Stimulated activated CD8-positive, alpha-beta memory T cell treated with anti-CD3 and anti-CD28 coated beads, Interleukin-15, amount 100 ng/mL, for 48 hours (primary cell): ENCODE data around the gene STK11IP.

Experiments used
- DNase-seq, 2 donors: peaks; one replicate each; pipeline ENCODE4 v3.0.0-alpha.2; 2020; ENCODE audit warnings: low read depth in 2 of 2

Gene STK11IP

DNA sequence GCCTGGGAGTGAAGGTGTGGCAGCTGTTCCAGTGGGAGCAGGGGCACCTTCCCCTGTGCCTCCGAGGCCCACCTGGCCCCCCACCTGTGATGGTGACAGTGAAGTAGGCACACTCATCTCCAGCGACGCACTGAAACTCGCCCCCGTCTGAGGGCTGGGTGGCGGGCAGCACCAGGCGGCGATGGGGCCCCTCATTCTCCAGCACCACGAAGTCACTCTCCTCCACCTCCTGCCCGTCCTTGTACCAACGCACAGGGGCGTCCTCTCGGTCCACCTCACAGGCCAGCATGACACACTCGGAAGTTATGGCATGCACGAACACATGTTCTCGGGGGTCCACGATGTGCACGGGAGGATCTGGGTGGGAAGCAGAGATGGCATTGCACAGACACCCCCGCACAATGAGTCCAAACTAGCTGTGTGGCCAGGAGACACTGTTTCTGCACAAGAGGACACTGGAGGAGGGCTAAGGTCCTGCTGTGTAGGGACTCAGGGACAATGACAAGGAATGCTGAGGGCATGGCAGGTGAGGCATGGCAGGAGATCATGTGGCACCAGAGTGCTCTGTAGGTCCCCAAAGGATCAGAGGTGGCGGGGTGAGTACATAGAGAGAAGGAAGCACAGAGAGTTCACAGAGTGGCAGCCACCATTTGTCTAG lies 34.3 kb upstream of the STK11IP start:
- no peak for DNase-seq

DNA sequence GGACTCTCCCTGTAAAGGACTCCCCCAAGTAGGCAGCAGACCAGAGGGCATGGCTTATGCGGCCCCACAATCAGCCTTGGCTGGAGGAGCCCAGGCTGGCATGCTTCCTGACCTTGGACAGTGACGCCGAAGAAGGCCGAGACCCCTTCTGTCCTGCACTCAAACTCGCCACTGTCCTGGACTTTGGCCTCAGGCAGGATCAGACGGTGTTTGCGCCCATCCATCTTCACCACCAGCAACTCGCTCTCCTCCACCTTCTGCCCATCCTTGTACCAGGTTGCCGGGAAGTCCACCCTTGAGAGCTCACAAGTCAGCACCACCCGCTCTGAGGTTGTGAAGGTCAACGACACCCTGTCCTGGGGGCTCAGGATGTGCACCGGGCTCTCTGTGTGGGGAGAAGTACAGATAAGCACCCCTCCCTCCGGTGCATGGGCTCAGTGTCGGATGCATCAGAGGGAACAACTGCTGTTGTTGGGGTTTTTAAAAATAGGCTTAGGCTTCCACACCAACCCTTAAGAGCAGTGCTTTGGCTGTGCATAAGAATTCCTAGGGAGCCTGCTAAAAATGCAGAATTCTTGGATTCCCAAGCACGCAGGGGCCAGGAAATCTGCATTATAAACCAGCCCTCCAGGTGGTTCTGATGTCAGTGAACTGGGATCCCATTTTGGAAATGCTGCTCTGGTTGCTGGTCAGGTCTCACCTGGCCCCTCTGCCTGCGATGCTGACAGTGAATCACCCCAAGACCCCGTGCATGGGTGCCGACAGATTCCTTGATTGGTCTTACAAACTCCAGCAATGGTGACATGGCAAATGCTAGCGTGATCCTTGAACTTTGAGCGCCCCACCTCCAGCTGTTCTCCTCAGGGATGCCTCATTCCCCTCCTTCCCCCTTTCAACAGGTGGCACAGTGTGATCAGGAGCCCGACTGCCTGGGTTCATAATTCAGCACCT lies 32.3 kb upstream of the STK11IP start:
- DNase-seq, result no peak

DNA sequence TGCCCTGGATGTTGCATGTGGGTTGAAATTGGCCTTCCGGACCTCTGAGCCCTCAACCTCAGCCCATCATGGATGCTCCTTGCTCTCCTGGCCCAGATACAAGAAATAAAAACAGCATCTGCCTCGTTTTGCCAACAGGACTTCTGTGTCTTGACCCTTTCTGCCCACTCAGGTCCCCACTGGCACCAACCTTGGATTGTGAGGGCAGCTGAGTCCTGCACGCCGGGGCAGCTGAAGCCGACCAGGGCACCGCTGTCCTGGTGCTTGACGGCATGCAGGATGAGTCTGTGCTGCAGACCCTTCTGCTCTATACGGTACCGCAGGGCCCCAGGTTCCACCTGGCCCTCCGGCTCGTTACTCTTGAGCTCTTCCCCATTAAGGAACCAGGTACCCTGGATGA lies 31.0 kb upstream of the STK11IP start:
- no peak for DNase-seq

DNA sequence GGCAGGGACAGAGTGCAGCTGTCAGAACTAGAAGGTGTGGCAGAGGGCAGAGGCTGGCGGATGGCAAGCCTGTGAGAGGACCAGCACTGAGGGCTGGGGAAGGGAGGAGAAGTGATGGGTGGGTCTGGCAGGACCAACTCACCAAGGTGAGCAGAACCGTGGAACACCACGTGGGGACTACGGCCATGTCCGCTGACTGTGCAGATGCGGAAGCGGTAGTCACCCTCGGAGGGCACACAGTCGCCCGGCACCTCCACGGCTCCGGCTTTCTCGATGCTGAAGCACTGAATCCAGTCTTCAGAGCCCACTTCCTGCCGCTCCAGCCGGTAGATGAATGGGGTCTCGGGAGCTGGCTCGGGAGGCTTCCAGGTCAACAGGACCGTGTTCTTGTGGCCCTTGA lies 30.5 kb upstream of the STK11IP start:
- no peak for DNase-seq

DNA sequence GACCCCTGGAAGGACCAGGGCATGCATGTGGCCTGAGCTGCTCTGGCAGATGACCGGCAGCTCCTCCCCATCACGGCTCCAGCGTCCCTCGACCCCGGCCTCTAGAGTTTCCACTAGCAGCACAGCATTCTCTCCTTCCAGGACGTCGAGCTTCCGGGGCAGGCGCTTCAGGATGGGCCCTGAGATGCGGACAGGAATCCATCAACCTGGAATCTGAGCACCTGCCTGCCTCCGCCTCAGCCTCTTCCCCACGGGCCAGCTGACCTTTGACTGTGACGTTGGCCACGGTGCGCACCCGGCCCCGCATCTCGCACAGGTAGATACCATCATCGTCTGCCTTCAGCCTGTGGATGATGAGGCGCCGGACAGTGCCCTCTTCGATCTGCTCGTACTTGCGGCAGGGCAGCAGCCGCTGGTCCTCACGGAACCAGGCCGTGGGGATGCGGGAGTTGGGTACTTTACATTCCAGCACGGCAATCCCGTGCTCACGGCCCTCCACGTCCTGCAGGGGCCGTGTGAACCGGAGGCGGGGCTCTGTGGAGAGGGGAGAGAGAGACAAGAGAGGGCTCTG lies 29.8 kb upstream of the STK11IP start:
- no peak for DNase-seq

DNA sequence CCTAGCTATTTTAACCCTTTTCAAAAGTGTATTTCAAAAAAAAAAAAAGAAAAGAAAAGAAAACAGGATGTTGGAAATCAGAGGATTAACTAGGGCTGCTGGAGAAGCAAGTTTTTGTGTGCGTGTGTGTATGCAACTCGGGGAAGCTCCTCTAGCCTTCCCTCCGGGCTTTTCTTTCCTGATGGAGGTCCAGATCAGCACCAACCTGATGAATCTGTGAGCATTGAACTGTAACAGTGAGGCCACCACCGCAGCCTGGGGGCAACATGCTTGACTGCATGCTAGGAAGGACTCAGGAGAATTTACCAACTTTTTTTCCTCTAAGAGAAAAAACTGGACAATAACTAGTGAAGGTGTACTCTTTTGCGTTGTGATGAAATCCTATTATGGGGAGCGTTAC lies 28.6 kb upstream of the STK11IP start:
- DNase-seq, result no peak

DNA sequence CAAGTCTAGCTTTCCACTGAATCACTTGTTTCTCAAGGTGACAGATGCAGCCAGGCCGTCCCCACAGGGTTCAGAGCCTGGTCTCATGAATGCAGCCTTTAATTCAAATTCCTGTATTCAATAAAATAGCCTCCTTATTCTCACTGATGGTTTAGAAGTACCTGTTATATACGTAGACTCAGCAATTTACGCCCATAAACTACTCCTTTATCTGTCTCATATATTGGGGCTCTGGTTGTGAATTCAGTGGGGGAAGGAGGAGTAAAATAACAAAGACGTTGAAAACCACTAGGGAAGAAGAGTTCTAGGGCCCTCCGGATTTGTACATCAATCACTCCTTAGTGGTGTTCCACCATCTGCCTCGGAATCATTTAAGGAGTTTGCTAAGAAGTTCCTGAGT lies 28.0 kb upstream of the STK11IP start:
- no peak for DNase-seq

DNA sequence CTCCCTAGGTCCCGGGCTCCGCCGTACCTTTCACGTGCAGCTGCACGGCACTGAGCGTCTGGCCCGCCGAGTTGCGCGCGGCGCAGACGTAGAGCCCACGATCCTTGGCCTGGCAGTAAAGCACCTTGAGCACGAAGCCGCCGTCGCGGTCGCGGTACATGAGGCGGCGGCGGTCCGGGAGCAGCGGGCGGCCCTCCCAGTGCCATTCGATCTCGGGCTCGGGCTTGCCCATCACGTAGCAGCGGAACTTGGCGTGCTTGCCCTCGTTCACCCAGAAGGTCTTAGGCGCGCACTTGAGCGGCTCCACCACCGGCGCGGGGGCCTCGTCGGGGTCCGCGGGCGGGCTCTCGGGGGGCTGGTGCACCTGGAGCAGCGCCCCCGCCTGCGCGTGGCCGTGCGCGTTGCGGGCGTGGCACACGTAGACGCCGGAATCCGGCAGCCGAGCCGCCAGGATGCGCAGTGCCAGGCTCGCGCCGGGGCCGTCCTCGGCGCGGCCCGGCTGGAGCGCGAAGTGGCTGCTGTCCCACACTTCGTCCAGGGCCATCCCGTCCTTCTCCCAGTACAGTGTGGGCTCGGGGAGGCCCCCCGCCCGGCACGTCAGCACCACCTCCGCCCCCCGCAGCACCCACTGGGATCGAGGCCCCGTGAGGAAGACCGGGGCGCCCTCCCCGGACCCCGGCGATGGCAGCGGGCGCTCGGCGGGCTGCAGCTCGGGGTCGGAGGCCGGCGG lies 27.3 kb upstream of the STK11IP start:
- no peak for DNase-seq

DNA sequence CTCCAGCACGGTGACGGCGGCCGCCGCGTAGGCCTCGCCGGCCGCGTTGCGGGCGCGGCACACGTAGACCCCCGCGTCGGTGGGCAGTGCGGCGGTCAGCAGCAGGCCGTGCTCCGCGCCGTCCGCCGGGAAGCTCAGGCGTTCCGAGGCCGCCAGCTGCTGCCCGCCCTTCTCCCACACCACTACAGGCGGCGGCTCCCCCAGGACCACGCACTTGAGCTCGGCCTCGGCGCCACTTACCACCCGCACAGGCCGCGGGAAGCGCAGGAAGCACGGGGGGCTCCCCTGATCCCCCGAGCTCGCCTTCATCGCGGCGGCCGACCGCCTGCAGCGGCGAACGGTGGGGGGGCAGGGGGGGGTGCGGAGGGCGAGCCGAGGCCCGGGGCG lies 26.7 kb upstream of the STK11IP start:
- no peak for DNase-seq

DNA sequence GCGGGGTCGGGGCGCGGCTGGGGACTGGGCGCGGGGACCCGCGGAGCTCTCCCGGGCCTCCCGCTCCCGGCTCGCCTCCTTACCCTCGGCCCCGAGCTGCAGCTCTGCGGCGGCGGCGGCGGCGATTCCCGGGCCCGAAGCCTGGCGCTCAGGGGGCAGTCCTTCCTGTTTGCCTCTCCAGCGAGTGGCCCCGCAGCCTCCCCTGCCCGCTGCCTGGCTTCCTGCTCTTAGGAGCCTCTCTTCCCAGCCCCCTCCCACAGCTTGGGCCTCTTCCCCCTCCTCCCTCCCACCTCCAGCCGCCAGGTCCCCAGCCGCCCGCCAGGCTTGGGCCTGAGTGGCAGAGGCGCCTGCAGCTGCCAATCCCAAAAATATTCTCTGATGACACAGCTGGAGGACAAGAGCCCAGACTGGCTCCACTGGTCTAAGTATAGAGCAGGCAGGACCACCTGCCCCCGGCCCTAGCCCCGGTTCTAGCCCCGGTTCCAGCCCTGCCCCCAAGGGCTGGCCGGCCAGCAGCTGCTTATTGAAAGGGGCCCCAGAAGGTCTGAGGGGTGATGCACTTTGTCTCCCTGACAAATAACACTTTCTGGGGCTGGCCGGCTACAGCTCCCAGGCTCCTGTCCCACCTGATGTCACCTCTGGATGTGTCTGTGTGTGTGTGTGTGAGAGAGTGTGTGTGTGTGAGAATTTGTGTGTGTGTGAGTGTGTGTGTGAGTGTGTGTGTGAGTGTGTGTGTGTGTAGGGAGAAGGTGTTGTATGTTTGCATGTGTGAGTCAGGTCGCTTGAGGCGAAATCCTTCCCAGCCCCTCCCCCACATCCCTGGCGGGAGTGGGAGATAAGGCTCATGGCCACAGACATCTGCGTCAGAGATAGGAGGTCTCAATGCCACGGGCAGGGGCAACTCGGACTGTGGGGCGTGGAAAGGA lies 26.1 kb upstream of the STK11IP start, which contains the start of gene OBSL1:
TSS of gene OBSL1 (minus strand) at position 229 of the 926 bp plus-strand sequence. CDS start 307 bp downstream, outside the sequence.
- DNase-seq, result no peak

DNA sequence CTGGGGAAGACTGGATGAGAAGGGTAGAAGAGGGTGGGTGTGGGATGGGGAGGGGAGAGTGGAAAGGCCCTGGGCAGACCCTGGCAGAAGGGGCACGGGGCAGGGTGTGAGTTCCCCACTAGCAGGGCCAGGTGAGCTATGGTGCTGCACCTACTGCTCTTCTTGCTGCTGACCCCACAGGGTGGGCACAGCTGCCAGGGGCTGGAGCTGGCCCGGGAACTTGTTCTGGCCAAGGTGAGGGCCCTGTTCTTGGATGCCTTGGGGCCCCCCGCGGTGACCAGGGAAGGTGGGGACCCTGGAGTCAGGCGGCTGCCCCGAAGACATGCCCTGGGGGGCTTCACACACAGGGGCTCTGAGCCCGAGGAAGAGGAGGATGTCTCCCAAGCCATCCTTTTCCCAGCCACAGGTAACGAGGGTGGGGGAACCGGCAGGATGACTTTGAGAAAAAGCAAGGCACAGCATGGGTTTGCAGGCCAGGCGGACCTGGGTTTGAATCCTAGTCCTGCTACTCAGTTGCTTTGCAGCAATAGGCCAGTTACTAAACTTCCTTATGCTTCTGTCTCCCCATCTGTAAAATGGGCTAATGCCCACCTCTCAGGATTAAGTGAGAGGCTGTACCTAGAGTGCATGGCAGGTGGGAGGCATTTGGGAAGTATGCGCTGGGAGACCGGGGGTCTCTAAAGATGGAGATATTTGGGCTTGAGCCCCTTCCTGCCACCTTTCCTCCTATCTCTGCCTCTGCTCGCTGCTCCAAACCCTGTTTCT lies 25.2 kb upstream of the STK11IP start, which contains the start of gene INHA:
TSS of gene INHA (plus strand) at position 74 of the 765 bp plus-strand sequence. CDS start at position 139, 65 bp downstream.
- DNase-seq, result no peak

DNA sequence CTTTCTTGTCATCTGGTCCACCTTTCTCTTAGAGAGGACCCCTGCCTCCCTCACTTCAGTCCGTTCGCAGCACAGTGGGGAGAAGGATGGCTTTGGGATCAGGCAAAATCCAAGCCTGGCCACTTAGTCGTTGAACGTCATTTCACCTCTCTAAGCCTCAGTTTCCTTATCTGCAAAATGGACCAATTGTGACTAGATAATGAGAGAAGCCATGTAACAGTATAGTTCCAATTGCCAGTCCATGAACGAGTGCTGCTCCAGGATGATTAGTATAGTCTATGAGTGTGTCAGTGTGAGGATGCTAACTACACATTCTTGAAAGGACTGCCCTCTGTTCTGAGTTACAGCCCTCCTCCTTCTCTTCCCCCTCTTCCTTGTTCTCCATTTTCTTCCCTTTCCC lies 24.5 kb upstream of the STK11IP start:
- no peak for DNase-seq

DNA sequence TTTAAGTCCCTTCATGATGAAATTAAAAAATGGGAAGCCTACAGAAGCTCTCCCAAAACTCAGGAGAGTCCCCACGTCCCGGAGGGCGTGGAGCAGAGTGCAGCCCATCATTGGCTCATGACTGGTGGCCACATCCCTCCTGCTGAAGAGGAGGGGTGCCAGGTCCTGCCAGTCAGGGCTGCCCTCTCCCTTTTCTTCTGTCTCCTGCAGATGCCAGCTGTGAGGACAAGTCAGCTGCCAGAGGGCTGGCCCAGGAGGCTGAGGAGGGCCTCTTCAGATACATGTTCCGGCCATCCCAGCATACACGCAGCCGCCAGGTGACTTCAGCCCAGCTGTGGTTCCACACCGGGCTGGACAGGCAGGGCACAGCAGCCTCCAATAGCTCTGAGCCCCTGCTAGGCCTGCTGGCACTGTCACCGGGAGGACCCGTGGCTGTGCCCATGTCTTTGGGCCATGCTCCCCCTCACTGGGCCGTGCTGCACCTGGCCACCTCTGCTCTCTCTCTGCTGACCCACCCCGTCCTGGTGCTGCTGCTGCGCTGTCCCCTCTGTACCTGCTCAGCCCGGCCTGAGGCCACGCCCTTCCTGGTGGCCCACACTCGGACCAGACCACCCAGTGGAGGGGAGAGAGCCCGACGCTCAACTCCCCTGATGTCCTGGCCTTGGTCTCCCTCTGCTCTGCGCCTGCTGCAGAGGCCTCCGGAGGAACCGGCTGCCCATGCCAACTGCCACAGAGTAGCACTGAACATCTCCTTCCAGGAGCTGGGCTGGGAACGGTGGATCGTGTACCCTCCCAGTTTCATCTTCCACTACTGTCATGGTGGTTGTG lies 23.0 kb upstream of the STK11IP start:
- DNase-seq, result no peak

DNA sequence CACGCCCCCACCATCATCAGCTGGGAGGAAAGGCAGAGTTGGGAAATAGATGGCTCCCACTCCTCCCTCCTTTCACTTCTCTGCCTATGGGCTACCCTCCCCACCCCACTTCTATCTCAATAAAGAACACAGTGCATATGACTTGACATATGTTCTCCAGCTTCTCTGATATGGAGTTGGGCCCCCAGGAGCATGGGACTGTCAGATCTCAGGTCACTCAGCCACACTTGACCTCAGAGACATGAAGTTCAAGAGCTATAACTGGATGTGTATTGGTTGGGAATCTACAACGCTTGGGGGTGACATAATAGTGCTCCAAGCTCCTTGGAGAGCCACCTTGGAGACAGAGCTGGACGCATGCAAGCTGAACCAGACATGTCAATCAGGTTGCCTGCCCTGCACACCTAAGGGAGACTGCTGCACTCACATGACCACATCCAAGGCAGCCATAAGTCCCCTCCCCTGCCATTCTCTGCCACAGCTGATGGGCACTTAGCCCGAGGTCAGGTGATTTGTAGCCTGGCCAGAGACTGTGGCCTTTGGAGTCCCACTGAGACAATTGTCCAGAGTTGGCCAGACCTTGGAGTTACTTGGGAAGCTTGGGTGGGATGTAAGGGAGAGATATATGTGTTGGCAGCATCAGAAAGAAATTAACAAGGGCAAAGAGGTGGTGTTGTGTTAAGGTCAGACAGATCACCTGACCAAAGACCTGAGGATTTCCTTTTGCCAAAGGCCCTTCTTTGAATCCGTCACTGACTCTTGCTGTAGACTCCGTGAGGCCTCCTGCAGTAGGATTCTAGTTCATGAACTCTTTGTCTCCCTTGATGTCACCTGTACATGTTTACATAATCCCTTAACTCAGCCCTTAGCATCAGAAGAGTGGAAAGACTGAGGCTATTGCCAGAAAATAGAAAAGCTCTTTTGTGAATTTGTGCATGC lies 21.8 kb upstream of the STK11IP start:
- no peak for DNase-seq

DNA sequence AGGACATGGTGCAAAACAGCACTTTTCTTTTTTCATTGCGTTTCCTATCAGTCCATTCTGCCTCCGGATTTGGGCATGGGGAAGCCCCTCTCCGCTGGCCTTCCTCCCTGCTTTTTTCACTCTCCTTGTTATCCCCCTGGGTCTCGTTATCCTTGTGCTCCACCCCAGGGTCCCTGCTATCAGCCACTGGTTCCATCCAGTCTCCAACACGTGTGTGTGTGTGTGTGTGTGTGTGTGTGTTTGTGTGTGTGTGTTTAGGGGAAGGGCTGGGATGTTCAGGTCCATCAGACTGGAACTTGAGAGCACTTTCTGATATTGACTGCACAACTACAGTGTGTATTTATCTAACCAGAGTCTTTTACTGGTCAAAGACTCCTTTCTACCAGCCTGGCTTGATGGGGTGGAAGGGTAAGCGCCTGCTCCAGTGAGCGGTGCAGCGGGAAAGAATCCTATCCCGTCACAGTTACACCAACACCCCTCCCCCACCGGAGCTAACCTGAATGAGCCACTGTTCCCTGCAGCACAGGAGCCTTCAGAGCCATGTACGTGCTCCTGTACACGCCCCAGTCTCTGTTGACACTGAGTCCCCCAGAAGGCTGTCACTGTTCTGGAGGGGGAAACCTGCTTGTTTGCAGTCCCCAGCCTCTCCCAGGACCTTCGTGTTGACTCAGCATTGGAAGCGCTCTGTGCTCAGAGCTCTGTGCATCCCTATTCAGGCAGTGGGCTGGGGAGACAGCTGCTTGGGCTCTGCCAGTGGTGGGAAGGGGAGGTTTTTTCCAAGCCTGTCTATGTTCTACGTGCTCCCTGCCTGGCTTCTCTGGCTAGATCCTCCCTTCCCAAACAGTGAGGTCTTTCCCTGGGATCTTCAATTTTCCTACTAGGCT lies 20.9 kb upstream of the STK11IP start:
- DNase-seq, result no peak

DNA sequence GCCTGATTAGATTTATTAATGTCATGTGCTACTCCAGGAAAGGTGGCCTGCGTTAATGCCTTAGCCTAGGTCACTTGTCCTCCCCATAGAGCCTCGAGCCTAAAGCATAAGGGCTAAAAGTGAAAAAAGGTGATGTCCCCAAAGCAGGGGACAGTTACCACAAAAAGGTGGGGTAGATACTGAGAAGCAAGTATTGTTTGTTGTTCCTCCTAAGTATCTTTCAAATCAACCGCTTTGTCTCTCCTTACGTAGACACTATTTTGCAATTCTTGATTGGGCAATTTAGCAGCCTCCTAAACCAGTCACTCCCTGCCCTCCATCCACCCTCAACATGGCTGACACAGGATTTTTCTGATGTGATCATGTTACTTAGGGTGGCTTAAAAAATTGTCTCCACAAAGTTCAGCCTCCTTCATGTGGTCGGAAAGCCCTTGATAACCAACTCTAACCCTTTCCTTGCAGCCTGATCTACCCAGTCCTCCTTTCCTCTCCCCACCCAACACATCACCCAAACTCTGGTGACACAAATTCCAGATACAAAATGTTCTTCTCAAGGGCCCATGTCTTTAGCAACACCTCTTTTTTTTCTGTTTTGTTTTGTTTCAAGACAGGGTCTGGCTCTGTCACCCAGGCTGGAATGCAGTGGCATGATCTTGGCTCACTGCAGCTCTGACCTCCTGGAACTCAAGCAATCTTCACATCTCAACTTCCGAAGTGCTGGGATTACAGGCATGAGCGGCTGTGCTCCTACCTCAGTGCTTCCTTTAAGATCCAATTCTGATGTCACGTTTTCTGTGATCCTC lies 18.6 kb upstream of the STK11IP start:
- DNase-seq, result no peak
